Body of pancreas (tissue), 4 donors: ENCODE measurements around the gene FASTKD1.

Experiments used
- CTCF ChIP-seq, 7 experiments: fragments of 450-650 bp in 4 of 7; fragments of 200-600 bp in 3 of 7; sonication (generic) in 3 of 7; IDR thresholded peaks; one replicate each; pipeline ENCODE4 v1.5.1; 2016 to 2019; ENCODE audit warnings: antibody characterized with exemption in 7 of 7
- POLR2A ChIP-seq, 3 donors: fragments of 450-650 bp; IDR thresholded peaks; one replicate each; pipeline ENCODE4 v1.6.1; 2016; ENCODE audit warnings: antibody characterized with exemption in 3 of 3, mild to moderate bottlenecking in 2 of 3

DNA sequence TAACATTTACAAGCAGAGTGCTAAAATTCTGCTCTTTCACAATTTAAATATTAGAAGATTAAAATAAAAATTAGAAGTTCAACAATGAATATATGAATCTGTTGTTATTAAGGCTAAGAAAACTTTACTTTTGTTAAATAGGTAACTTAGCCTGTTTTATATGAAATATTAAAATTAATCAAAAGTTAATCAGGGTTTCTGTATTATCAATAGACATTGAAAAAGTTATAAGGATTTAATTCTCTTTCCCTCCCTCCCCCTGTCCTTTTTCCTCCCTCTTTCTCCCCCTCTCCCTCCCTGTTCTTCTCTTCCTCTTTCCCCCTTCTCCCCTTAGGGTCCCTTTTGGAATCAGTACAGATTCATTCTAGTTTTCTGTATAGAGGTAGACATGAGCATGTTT, 82.3 kb downstream of the FASTKD1 start:
- TF ChIP-seq CTCF (IDR thresholded peaks at IDR 0.05) (no peak), POLR2A (IDR thresholded peaks at IDR 0.05) (no peak)
